ENCODE measurements around the gene CPXM2.

The CPXM2 gene

DNA sequence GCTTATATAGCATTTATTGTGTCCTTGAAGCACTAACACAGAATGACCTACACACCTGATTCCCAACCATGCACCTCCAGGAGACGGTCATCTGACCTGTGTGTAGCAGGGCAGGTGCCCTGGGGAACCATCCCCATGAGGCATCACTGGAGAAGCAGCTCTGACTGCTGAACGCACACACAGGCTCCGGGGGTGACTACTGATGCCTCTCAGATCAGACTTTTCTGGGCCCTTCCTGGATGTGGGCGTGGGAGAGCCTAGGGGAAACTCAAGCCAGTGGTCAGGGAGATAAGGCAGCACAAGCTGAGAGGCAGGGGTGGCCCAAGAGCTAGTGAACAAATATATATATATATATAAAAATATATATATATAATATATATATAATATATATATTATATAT lies 37.6 kb downstream of the CPXM2 start:
- no peak overlapping the region for H3K4me2 ChIP-seq (ENCODE audit: low read depth, low read length, poor library complexity, severe bottlenecking)
- no peak overlapping the region for H2AFZ ChIP-seq (ENCODE audit: low read depth, low read length, severe bottlenecking)
- no peaks in the 10 kb centered on the region for H3K36me3 ChIP-seq (ENCODE audit: low read length)
- H3K79me2 ChIP-seq (ENCODE audit: insufficient read depth, low read length), result no peaks in the 10 kb centered on the region
- H3K9me2 ChIP-seq (replicated peaks; ENCODE audit: insufficient read depth, low read length), result no peaks in the 10 kb centered on the region
- no peak for TF ChIP-seq EZH2phosphoT487 (conservative IDR thresholded peaks at IDR 0.05; ENCODE audit: low read length)
- TF ChIP-seq, protein P1, sequence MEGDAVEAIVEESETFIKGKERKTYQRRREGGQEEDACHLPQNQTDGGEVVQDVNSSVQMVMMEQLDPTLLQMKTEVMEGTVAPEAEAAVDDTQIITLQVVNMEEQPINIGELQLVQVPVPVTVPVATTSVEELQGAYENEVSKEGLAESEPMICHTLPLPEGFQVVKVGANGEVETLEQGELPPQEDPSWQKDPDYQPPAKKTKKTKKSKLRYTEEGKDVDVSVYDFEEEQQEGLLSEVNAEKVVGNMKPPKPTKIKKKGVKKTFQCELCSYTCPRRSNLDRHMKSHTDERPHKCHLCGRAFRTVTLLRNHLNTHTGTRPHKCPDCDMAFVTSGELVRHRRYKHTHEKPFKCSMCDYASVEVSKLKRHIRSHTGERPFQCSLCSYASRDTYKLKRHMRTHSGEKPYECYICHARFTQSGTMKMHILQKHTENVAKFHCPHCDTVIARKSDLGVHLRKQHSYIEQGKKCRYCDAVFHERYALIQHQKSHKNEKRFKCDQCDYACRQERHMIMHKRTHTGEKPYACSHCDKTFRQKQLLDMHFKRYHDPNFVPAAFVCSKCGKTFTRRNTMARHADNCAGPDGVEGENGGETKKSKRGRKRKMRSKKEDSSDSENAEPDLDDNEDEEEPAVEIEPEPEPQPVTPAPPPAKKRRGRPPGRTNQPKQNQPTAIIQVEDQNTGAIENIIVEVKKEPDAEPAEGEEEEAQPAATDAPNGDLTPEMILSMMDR (IDR thresholded peaks at IDR 0.05; ENCODE audit: insufficient read depth, low read length, poor library complexity, severe bottlenecking), result no peak
- no peaks in the 10 kb centered on the region for H4K20me1 ChIP-seq (ENCODE audit: low read depth, low read length)
- no peaks in the 10 kb centered on the region for H3F3A ChIP-seq (ENCODE audit: insufficient read depth)
- H3K9ac ChIP-seq (ENCODE audit: low read length), result no peak overlapping the region
- 0 out of 2 replicates have a peak, but pooled peaks cover 5% of the 10 kb centered on the region for H3K27me3 ChIP-seq (ENCODE audit: low read length)
- H3K4me3 ChIP-seq (ENCODE audit: insufficient read depth, low read length, poor library complexity, severe bottlenecking), result no peak overlapping the region
- H3K9me3 ChIP-seq (ENCODE audit: insufficient read depth, low read length), result no peaks in the 10 kb centered on the region
- H3K27ac ChIP-seq (ENCODE audit: low read depth, low read length), result no peak overlapping the region

DNA sequence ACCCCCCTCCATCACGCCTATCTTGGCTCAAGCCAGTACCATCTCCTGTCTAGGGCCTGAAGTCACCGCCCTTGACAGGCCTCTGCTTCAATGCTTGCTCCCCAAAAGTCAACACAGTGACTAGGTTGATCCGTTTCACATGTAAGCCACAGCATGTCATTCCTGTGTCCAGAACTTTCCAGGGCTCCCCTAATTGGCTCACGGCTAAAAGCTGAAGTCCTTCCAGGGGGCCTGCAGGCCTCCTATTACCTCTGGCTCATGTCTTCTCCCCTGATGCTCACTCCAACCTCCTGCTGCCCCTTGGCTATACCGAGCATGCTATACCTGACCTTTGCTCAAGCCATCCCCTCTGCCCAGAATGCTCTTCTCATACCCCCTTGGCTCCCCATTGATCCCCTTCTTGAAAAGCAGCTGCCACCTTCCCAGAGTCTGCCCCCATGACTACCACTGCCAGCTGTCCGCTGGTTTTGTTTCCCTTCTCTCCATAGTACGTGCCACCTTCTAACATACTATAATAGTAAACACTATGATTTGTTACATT lies 39.1 kb downstream of the CPXM2 start:
- Histone ChIP-seq H3K4me2 (ENCODE audit: low read depth, low read length, poor library complexity, severe bottlenecking) (no peak overlapping the region), H3K27ac (ENCODE audit: low read depth, low read length) (no peak overlapping the region), H3K9me2 (replicated peaks; ENCODE audit: insufficient read depth, low read length) (no peaks in the 10 kb centered on the region), H3K79me2 (ENCODE audit: insufficient read depth, low read length) (no peaks in the 10 kb centered on the region), H3K27me3 (ENCODE audit: low read length) (0 out of 2 replicates have a peak, but pooled peaks cover 5% of the 10 kb centered on the region), H3K36me3 (ENCODE audit: low read length) (no peaks in the 10 kb centered on the region), H2AFZ (ENCODE audit: low read depth, low read length, severe bottlenecking) (no peak overlapping the region), H3K4me3 (ENCODE audit: insufficient read depth, low read length, poor library complexity, severe bottlenecking) (no peak overlapping the region), H3K9ac (ENCODE audit: low read length) (no peak overlapping the region), H3F3A (ENCODE audit: insufficient read depth) (no peaks in the 10 kb centered on the region), H3K9me3 (ENCODE audit: insufficient read depth, low read length) (no peaks in the 10 kb centered on the region), H4K20me1 (ENCODE audit: low read depth, low read length) (no peaks in the 10 kb centered on the region)
- no peak for TF ChIP-seq EZH2phosphoT487 (conservative IDR thresholded peaks at IDR 0.05; ENCODE audit: low read length)
- TF ChIP-seq, protein P1 (IDR thresholded peaks at IDR 0.05; ENCODE audit: insufficient read depth, low read length, poor library complexity, severe bottlenecking), result no peak

DNA sequence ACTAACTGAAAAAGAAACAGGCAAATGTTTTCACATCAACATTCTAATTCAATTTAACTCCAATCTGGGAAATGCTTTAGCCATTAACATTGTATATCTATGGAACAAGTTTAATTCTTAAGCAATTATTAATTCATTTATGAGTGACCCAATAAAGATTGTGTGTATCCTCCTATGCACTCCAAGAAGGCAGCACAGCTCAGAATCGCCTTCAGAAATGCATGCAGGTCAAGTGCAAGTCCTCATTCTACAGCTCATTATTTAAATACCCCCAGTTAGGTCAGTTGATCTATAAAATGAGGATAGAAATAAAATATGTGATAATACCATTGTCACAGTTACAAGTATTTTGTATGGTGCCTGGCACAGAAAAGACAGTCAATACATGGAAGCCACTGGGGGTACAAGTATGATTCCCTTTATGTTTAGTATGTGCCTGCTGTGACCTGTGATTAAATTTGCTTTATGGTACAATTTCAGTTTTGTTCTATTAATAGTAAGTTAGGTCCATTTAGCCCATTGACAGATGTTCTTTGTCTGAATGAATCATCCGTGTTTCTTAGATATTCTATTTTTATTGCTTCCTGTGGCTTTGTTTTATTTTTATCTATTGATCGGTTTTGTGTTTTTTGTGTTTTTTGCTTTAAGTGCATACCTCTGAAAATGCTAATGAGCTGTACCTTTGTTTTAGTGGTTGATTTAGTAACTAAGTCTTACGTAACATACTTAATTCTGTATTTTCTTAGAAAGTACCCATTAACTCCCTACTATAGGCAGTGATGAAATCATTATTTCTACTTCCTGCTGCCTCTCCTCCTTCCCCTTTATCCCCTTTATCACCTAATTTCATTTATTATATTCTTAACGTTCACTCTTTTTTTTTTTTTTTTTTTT lies 42.8 kb downstream of the CPXM2 start:
- Histone ChIP-seq H3K9me3 (ENCODE audit: insufficient read depth, low read length) (no peaks in the 10 kb centered on the region), H3K27ac (ENCODE audit: low read depth, low read length) (no peak overlapping the region), H3F3A (ENCODE audit: insufficient read depth) (no peaks in the 10 kb centered on the region), H4K20me1 (ENCODE audit: low read depth, low read length) (no peaks in the 10 kb centered on the region), H3K9ac (ENCODE audit: low read length) (no peak overlapping the region), H3K27me3 (ENCODE audit: low read length) (no peaks in the 10 kb centered on the region), H3K36me3 (ENCODE audit: low read length) (no peaks in the 10 kb centered on the region), H3K4me3 (ENCODE audit: insufficient read depth, low read length, poor library complexity, severe bottlenecking) (no peak overlapping the region), H2AFZ (ENCODE audit: low read depth, low read length, severe bottlenecking) (no peak overlapping the region), H3K79me2 (ENCODE audit: insufficient read depth, low read length) (no peaks in the 10 kb centered on the region), H3K4me2 (ENCODE audit: low read depth, low read length, poor library complexity, severe bottlenecking) (no peak overlapping the region), H3K9me2 (replicated peaks; ENCODE audit: insufficient read depth, low read length) (no peaks in the 10 kb centered on the region)
- no peak for TF ChIP-seq EZH2phosphoT487 (conservative IDR thresholded peaks at IDR 0.05; ENCODE audit: low read length)
- TF ChIP-seq, protein P1 (IDR thresholded peaks at IDR 0.05; ENCODE audit: insufficient read depth, low read length, poor library complexity, severe bottlenecking), result no peak

Data from SU-DHL-6 (cell line).